GM12878 (cell line): ENCODE measurements around the gene ZNF582.

Source experiments
- CEBPB ChIP-seq, 2 experiments: fragments of 150-350 bp in 1 of 2; IDR thresholded peaks; 2 replicates each; pipeline ENCODE4 v1.6.1; 2012 to 2014; ENCODE audit warnings: low read depth in 2 of 2, low read length in 2 of 2, borderline replicate concordance in 1 of 2, inconsistent platforms in 1 of 2
- EP300 ChIP-seq, 2 experiments: fragments of 150-350 bp in 1 of 2; IDR thresholded peaks; 2 replicates each; pipeline ENCODE4 v1.6.1; 2011 to 2012; ENCODE audit warnings: low read depth in 2 of 2, low read length in 2 of 2, borderline replicate concordance in 1 of 2, improper control_type of control experiment in 1 of 2, inconsistent platforms in 1 of 2; ENCODE audit not compliant: control insufficient read depth in 1 of 2
- MEF2A ChIP-seq: IDR thresholded peaks from 2 replicates; pipeline ENCODE4 v1.6.1; 2011; ENCODE audit warnings: low read depth, mild to moderate bottlenecking, low read length, moderate library complexity; ENCODE audit not compliant: insufficient read depth
- ZNF592 ChIP-seq: fragments of 450-650 bp; IDR thresholded peaks from 2 replicates; pipeline ENCODE4 v1.6.1; 2017; ENCODE audit warnings: mild to moderate bottlenecking, moderate library complexity

DNA sequence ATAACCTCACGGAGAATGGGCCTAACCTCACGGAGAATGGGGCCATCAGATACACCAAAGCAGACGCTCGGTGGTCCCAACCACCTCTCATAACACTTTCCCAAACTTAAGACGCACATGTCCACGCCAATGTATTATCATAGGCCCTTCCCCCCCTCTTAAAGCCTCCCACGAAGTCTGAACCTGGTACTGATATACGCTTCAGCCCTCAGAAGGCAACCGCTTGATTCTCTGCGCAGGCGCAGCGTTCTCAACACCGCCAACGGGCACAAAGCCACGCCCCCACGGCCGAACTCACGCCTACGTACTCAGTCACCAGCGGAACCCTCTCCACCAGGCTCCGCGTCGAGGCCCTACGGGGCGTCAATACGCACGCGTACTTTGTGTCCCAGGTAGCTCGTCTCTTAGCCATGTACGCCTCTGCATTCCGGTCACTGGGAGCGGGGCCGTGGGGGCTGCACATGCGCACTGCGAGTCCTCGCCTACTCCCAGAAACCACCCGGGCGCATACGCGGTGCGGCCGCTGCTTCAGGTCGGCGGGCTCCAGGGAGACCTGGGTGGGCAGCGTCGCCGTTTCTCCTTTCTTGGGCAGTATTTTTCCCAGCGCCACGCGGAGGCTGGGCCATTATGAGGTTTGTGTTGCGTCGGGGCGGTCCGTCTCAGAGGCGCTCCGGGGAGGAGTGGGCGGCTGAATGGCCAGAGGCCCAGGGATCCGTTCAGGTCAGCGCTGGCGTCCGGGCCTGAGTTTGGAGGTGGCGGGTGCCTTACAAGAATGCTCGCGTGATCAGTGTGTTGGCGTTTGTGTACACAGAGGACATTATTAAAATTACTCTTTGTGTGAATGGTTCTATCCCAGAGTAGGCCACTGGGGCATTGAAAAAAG is 25.3 kb downstream of the ZNF582 start:
- TF ChIP-seq ZNF592 (no peak), CEBPB (IDR thresholded peaks at IDR 0.05; ENCODE audit: borderline replicate concordance in 1 of 2, low read depth in 2 of 2, low read length in 2 of 2) (no peak), MEF2A (no peak), EP300 (IDR thresholded peaks at IDR 0.05; ENCODE audit: borderline replicate concordance in 1 of 2, control insufficient read depth in 1 of 2, low read depth in 2 of 2, low read length in 2 of 2) (no peak)
